Lung (tissue), 13 donors: Measurements from ENCODE around the gene DPF1. TPM values are rescaled to one million over a fixed set of nuclear protein-coding genes. Genes with fewer than 3 reads are reported as not detected.

Source experiments
- ATAC-seq: fragments of 200-7000 bp; cut with Tn5 transposase; one replicate; pipeline ENCODE4 v1.9.1; 2020; ENCODE audit warnings: moderate number of reproducible peaks; ENCODE audit not compliant: insufficient read depth, low FRiP score
- DNase-seq, 3 donors: peaks; one replicate each; pipeline ENCODE4 v3.0.0-alpha.2; 2013 to 2017
- H3K27ac ChIP-seq, 2 donors: one replicate each; pipeline ENCODE4 v1.5.1; 2013; ENCODE audit warnings: mild to moderate bottlenecking in 2 of 2, moderate library complexity in 2 of 2, control low read depth in 1 of 2, inconsistent platforms in 1 of 2, low read depth in 1 of 2, low read length in 1 of 2
- H3K27me3 ChIP-seq, 3 donors: one replicate each; pipeline ENCODE4 v1.5.1; 2013; ENCODE audit warnings: low read length in 2 of 3; ENCODE audit not compliant: control insufficient read depth in 3 of 3, insufficient read depth in 3 of 3
- H3K36me3 ChIP-seq, 4 donors: one replicate each; pipeline ENCODE4 v1.5.1; 2013; ENCODE audit warnings: low read length in 4 of 4, mild to moderate bottlenecking in 1 of 4, moderate library complexity in 1 of 4; ENCODE audit not compliant: control insufficient read depth in 4 of 4, insufficient read depth in 4 of 4
- H3K4me1 ChIP-seq, 5 donors: one replicate each; pipeline ENCODE4 v1.5.1; 2013; ENCODE audit warnings: low read length in 5 of 5, mild to moderate bottlenecking in 2 of 5, moderate library complexity in 1 of 5; ENCODE audit not compliant: control insufficient read depth in 5 of 5, insufficient read depth in 5 of 5
- H3K4me3 ChIP-seq: one replicate; pipeline ENCODE4 v1.5.1; 2013; ENCODE audit warnings: mild to moderate bottlenecking, control low read depth, moderate library complexity
- H3K9ac ChIP-seq, 2 donors: one replicate each; pipeline ENCODE4 v1.5.1; 2013; ENCODE audit warnings: low read length in 2 of 2, control low read depth in 1 of 2; ENCODE audit not compliant: insufficient read depth in 1 of 2
- H3K9me3 ChIP-seq, 4 donors: one replicate each; pipeline ENCODE4 v1.5.1; 2013; ENCODE audit warnings: low read length in 3 of 4, mild to moderate bottlenecking in 1 of 4, moderate library complexity in 1 of 4; ENCODE audit not compliant: control insufficient read depth in 4 of 4, insufficient read depth in 3 of 4
- WGBS, 2 donors: extraction: QIAGEN DNeasy Blood & Tissue Kit; methylation state at CpG; one replicate each; pipeline ENCODE4 v1.1.7; 2013; 5-methylcytosine and 5-hydroxymethylcytosine counted together
- polyA plus RNA-seq, 2 donors: library from polyadenylated mRNA; stranded (reverse); fragments of 200-250 nt; gene quantifications; one replicate each; pipeline ENCODE4 v1.2.1, GENCODE V29; 2013
- small RNA-seq: library from RNA; depleted of rRNA; stranded (forward); fragments of <200 nt; gene quantifications from one replicate; pipeline ENCODE3, GENCODE V24; 2014; ENCODE audit warnings: low replicate concordance
- total RNA-seq, 2 donors: library from RNA; depleted of rRNA in 1 of 2; stranded (reverse); fragments of >200 nt in 1 of 2; gene quantifications; one replicate each; pipeline ENCODE4 v1.2.1, GENCODE V29; 2014 to 2021
- TF ChIP-seq, protein P1 (sequence below): IDR thresholded peaks from 2 replicates; pipeline ENCODE4 v1.5.1; 2012; ENCODE audit warnings: mild to moderate bottlenecking; ENCODE audit errors: control extremely low read depth, extremely low read depth
- donor health status: control.
- donor health status: control.
- donor health status: Bipolar disorder and iron deficiency.
- donor health status: healthy.
- donor health status: DM: yes; HTN: yes; CAD: no.

DPF1 gene
- total and polyA plus RNA-seq, 4 donors = 1.3 to 1.7 (median 1.4) TPM; not detected in 1

DNA sequence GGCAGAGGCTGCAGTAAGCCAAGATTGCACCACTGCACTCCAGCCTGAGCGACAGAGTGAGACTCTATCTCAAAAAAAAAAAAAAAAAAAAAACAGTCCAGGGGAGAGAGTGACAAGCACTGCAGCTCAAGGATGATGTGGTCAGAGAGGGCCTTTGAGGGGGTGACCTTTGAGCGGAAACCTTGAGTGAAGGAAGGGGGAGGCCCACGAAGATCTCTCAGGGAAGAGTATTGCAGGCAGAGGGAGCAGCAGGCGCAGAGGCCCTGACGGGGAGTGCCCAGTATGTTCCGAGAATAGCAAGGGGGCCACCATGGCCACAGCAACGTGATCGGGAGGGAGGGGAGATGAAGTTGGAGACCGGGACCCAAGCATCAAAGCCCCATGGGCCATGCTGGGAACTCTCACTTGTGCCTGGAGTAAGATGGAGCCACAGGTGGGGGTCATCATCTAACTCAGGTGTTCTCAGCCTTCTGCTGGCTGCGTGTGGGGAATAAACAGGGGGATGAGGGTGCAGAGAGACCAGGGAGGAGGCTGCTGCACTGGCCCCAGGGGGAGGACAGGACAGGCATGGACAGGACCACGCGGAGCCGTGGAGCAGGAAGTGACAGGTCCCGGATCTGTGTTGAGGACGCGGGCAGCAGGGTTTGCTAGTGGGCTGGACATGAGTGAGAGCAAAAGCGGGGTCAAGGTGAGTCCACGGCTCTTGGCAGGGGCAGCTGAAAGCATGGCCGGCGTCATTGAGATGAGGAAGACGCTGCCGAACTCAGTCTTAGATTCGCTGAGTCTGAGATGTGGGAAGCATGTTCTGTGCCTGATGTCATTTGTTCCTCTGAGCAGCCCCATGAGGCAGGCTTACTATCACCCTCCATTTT, 60.4 kb downstream of the DPF1 start:
- WGBS, 2 donors = 97% methylated on average over 23 of the region's 23 CpGs
- Histone ChIP-seq H3K9me3 (peaks cover 0 to 14% (median 8%) of the 10 kb centered on the region in 4 donors), H3K36me3 (peaks cover 15 to 48% (median 18%) of the 10 kb centered on the region in 4 donors), H3K4me1 (no peaks in the 10 kb centered on the region), H3K9ac (no peak overlapping the region), H3K27me3 (no peaks in the 10 kb centered on the region), H3K27ac (no peak overlapping the region), H3K4me3 (no peak overlapping the region)
- ATAC-seq (no peak), DNase-seq (no peak)
- TF ChIP-seq, protein P1, sequence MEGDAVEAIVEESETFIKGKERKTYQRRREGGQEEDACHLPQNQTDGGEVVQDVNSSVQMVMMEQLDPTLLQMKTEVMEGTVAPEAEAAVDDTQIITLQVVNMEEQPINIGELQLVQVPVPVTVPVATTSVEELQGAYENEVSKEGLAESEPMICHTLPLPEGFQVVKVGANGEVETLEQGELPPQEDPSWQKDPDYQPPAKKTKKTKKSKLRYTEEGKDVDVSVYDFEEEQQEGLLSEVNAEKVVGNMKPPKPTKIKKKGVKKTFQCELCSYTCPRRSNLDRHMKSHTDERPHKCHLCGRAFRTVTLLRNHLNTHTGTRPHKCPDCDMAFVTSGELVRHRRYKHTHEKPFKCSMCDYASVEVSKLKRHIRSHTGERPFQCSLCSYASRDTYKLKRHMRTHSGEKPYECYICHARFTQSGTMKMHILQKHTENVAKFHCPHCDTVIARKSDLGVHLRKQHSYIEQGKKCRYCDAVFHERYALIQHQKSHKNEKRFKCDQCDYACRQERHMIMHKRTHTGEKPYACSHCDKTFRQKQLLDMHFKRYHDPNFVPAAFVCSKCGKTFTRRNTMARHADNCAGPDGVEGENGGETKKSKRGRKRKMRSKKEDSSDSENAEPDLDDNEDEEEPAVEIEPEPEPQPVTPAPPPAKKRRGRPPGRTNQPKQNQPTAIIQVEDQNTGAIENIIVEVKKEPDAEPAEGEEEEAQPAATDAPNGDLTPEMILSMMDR = no peak

GRCh38 chr19:38162632-38163031, 61.4 kb downstream of the DPF1 start:
- Histone ChIP-seq H3K27me3 (no peaks in the 10 kb centered on the region), H3K4me1 (no peaks in the 10 kb centered on the region), H3K9me3 (peaks cover 0 to 14% (median 8%) of the 10 kb centered on the region in 4 donors), H3K36me3 (peaks cover 15 to 49% (median 18%) of the 10 kb centered on the region in 4 donors), H3K9ac (no peak overlapping the region), H3K4me3 (no peak overlapping the region), H3K27ac (no peak overlapping the region)
- ATAC-seq = no peak
- WGBS, 2 donors = 94 to 97% methylated on average over 7 of the region's 7 CpGs
- TF ChIP-seq, protein P1 = no peak
- DNase-seq = no peak

- WGBS, 2 donors = 96 to 98% methylated on average over 5 of the region's 5 CpGs
- no peaks in the 10 kb centered on the region for H3K27me3 ChIP-seq
- H3K36me3 ChIP-seq = peaks cover 16 to 53% (median 19%) of the 10 kb centered on the region in 4 donors
- DNase-seq = no peak
- no peak overlapping the region for H3K9ac ChIP-seq
- TF ChIP-seq, protein P1 = no peak
- no peak for ATAC-seq
- H3K4me1 ChIP-seq = no peaks in the 10 kb centered on the region
- no peak overlapping the region for H3K4me3 ChIP-seq
- H3K9me3 ChIP-seq = peaks cover 0 to 14% (median 8%) of the 10 kb centered on the region in 4 donors
- H3K27ac ChIP-seq = no peak overlapping the region
Measured at GRCh38 chr19:38162094-38162493, 61.9 kb downstream of the DPF1 start.

Small RNA genes within 50 kb of the gene (small RNA-seq; reads per million reads assigned to genes)
- gene RN7SL663P = not detected

Other genes starting within 250 kb of the DPF1 start
- gene PPP1R14A, start 32.2 kb upstream of the DPF1 start, total RNA-seq = 100 to 1,000 TPM in 1 of 2 donors, 10 to 100 TPM in 1; 12.4 to 124 TPM
- gene PPP1R14A, start 32.2 kb upstream of the DPF1 start, polyA plus RNA-seq = 100 to 1,000 TPM in 1 of 2 donors, 10 to 100 TPM in 1; 80.9 to 166 TPM
- gene SPINT2, start 40.4 kb upstream of the DPF1 start, total RNA-seq = 100 to 1,000 TPM; 145 to 240 TPM
- 100 to 1,000 TPM; 255 to 259 TPM for gene SPINT2, start 40.4 kb upstream of the DPF1 start, polyA plus RNA-seq
- gene C19orf33, start 80.0 kb upstream of the DPF1 start, total RNA-seq = 10 to 100 TPM; 32.0 to 91.8 TPM
- 100 to 1,000 TPM; 170 to 687 TPM for gene C19orf33, start 80.0 kb upstream of the DPF1 start, polyA plus RNA-seq
- gene YIF1B, start 91.7 kb upstream of the DPF1 start, total RNA-seq = 10 to 100 TPM; 22.0 to 53.2 TPM
- gene YIF1B, start 91.7 kb upstream of the DPF1 start, polyA plus RNA-seq = 100 to 1,000 TPM in 1 of 2 donors, 10 to 100 TPM in 1; 54.2 to 107 TPM
- 1 to 10 TPM; 3.0 to 9.5 TPM for gene KCNK6, start 95.6 kb upstream of the DPF1 start, total RNA-seq
- gene KCNK6, start 95.6 kb upstream of the DPF1 start, polyA plus RNA-seq = 10 to 100 TPM in 1 of 2 donors, 1 to 10 TPM in 1; 7.6 to 10.8 TPM
- gene CATSPERG, start 111.6 kb upstream of the DPF1 start, total RNA-seq = 10 to 100 TPM; 12.3 to 14.0 TPM
- 1 to 10 TPM; 4.5 to 7.6 TPM for gene CATSPERG, start 111.6 kb upstream of the DPF1 start, polyA plus RNA-seq
- gene PSMD8, start 150.3 kb upstream of the DPF1 start, total RNA-seq = 100 to 1,000 TPM; 134 to 163 TPM
- 100 to 1,000 TPM in 1 of 2 donors, 10 to 100 TPM in 1; 65.4 to 233 TPM for gene PSMD8, start 150.3 kb upstream of the DPF1 start, polyA plus RNA-seq
- gene GGN, start 163.8 kb upstream of the DPF1 start, total RNA-seq = under 1 TPM; 0.17 to 0.61 TPM
- gene GGN, start 163.8 kb upstream of the DPF1 start, polyA plus RNA-seq = under 1 TPM; 0.33 to 0.44 TPM
- gene SPRED3, start 164.5 kb upstream of the DPF1 start, total RNA-seq = 1 to 10 TPM in 1 of 2 donors, under 1 TPM in 1; 0.09 to 2.6 TPM
- 1 to 10 TPM; 1.2 to 1.4 TPM for gene SPRED3, start 164.5 kb upstream of the DPF1 start, polyA plus RNA-seq
- 10 to 100 TPM; 13.1 to 22.0 TPM for gene FAM98C, start 178.9 kb upstream of the DPF1 start, total RNA-seq
- 10 to 100 TPM; 19.8 to 20.6 TPM for gene FAM98C, start 178.9 kb upstream of the DPF1 start, polyA plus RNA-seq
- gene RASGRP4, start 202.0 kb upstream of the DPF1 start, total RNA-seq = 10 to 100 TPM in 1 of 2 donors, 1 to 10 TPM in 1; 4.5 to 12.9 TPM
- gene RASGRP4, start 202.0 kb upstream of the DPF1 start, polyA plus RNA-seq = 10 to 100 TPM in 1 of 2 donors, 1 to 10 TPM in 1; 3.5 to 39.0 TPM
- gene RYR1, start 209.5 kb upstream of the DPF1 start, total RNA-seq = 1 to 10 TPM; 2.9 to 5.2 TPM
- gene RYR1, start 209.5 kb upstream of the DPF1 start, polyA plus RNA-seq = 1 to 10 TPM; 2.8 to 7.6 TPM